ENCODE data around the gene TCTA.

The TCTA gene

DNA sequence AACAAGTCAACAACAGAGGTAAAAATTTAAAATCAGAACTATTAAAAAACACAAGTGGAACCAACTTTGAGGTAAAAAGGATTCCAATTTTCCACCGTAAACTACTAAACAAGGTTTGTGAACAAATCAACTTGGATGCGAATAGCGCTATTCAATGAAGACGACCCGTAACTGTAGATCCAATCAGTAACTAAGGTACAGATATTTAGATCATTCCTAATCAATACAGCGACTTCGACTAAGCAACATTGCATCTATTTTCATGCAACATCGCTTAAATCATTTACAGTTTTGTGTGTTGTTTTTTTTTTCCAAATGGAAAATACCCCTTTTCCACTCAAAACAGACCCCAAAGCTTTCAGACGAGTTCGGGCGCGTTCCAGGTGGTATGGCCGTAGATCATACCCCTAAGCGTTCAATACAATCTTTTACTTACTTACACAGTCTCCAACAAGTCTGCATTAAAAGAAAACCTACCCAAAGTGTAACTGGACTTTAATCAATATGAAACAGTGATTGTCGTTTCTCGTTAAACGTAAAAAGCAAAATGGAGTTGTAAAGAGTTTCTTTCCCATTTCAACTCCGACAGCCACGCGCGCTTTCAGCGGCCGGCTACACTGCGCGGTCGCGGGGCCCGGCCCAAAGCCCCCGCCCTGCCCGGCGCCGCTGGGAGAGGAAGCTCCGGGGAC lies 1.2 kb upstream of the TCTA start:
- DNase-seq: no peak

- DNase-seq: no peak
Measured at GRCh38 chr3:49411535-49411967, 672 bp upstream of the TCTA start.

DNA sequence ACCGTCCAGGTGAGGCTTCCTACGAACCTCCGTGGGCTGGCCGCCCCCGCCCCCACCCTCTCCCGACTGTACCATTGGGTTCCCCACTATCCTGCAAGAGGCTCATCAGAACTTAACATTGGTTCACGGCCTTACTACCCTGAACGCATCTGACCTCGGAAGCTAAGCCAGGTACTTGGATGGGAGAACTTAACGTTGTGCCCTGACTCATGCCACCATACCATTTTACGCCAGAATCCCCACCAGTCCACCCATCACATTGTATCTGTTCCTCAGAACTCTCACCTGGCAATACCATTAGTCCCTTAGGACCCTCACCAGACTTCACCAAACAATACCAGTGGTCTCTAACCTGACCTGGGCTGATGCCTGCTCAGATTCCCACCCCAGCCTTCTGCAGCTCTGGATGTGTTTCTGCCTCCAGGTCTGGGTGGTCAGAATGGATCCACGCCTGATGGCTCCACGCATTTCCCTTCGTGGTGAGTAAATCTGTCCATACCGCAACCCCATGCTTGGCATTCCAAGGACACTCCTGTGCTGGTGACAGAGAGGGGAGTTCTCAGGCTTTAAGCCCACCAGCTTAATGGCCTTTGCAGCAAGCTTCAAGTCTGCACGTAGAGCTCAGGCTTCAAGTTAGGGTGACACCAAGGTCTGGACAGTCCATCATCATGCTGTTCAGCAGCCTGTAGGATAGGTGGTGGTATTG lies 562 bp downstream of the TCTA start:
- no peak for DNase-seq

DNA sequence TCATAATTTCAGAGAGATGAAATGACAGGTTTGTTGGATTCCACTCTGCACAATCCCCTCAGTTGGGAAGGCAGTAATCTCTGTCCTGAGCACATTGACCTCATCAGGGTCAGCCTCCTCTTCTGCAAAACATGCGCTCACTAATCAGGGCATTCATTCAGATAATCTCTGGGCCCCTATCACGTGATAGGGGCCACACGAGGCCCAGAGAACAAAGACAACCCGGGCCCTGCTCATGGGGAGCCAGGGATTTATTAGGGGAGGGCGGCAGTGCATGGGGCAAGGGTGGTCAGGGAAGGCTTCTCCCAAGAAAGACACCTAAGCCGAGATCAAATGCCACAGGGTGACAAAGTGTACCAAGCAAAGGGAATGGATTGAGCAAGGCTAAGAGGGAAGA lies 1.1 kb downstream of the TCTA start:
- no peak for DNase-seq

DNA sequence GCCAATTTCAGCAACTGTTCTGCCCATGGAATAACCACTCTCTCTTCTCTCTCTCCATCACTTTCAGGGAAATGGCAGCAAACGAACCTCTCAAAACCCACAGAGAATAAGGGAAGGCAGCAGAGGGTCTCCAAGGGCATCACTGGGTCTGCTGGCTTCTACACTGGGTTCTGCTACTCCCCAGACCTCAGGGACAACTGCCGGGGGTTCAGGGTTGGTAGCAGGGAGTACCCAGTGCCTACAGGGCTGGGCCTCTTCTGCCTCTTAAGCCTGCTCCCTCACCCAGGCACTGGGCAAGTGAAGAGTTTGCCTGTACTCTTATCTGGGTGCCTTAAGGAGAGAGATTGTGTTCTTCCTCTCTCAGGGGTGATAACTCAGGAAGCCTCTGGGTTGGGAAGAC lies 2.5 kb downstream of the TCTA start:
- DNase-seq: no peak

GRCh38 chr3:49415931-49416601 lies 3.8 kb downstream of the TCTA start:
- no peak for DNase-seq

DNA sequence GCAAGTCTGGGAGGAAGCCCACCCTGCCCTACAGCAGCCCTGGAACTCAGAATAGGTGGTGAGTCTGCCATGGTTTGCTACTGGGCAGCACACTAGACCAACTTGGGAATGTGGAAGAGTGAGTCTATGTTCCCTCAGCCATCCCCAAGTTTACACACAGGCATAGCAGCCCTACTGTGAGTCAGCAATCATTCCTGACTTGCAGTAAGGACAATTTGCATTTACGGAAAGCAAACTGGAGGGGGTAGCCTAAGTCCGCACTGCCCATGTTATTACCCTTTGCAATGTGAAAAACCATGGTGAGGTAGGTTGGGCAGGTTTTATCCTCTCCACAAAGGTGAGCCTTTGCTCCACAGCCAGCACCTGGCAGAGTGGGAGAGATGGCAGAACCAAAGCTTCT lies 4.6 kb downstream of the TCTA start:
- no peak for DNase-seq

DNA sequence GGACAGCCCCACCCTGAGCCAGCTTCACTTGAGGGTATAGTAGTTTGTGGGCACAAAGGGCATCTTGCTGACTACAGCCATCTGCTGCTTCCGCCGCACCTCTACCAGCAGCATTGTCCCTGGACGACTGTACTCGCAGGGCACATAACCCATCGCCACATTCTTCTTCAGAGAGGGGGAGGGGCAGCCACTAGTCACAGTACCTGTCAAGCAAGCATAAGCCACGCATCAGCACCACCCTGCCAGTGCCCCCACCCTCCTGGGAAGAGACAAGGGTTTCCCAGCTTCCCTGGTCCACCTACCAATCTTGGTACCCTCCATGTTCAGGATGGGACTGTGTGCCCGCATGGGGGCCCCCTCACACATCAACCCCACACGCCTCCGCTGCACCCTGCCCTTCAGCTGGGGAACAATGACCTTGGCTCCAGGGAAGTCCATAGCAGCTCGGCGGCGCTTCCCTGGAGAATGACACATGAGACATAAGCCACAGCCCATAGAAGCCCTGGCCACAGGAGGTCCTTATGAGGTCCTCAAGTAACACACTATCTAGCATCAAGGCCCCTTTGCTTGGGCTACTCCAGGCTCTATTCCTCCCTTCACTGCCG lies 5.4 kb downstream of the TCTA start:
- DNase-seq: peak in 1 of 2 experiments; percentile 7

- DNase-seq: no peak
Measured at GRCh38 chr3:49421890-49422378, 9.7 kb downstream of the TCTA start.

GRCh38 chr3:49422379-49423248 lies 10.4 kb downstream of the TCTA start, which contains the start of gene AMT:
Gene AMT (minus strand): TSS chr3:49422473. CDS start chr3:49422450, 23 bp downstream.
- no peak for DNase-seq

GRCh38 chr3:49424816-49425215 lies 12.6 kb downstream of the TCTA start:
- DNase-seq: no peak

GRCh38 chr3:49427586-49427985 lies 15.4 kb downstream of the TCTA start:
- DNase-seq: no peak

DNA sequence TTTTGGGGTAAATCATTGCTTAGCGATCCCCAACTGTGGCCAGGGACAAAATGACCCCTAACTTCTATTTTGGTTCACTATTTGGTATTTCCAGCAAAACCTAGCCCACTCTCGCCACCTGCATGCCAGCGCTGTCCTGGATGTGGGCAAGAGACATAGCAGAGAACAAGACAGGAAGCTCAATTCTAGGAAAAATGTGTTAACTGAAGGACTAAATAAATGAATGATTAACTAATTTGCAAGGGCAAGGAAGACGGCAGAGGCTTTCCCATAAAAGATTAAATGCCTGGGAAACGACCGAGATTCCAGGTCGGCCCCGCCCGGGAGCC lies 16.5 kb downstream of the TCTA start:
- no peak for DNase-seq

- no peak for DNase-seq
Measured at GRCh38 chr3:49434731-49435130, 22.5 kb downstream of the TCTA start.

DNA sequence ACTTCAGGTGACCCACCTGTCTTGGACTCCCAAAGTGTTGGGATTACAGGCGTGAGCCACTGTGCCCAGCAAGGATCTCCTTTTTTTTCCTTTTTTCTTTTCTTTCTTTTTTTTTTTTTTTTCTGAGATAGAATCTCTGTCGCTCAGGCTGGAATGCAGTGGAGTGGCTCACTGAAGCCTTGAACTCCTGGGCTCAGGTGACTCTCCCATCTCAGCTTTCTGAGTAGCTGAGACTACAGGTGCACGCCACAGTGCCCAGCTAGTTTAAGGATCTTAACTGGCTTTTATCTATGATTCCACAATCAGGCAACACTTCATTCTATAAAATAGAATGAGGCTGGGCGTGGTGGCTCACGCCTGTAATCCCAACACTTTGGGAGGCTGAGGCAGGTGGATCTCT lies 33.2 kb downstream of the TCTA start:
- DNase-seq: no peak

GRCh38 chr3:49453621-49454020 lies 41.4 kb downstream of the TCTA start:
- no peak for DNase-seq

DNA sequence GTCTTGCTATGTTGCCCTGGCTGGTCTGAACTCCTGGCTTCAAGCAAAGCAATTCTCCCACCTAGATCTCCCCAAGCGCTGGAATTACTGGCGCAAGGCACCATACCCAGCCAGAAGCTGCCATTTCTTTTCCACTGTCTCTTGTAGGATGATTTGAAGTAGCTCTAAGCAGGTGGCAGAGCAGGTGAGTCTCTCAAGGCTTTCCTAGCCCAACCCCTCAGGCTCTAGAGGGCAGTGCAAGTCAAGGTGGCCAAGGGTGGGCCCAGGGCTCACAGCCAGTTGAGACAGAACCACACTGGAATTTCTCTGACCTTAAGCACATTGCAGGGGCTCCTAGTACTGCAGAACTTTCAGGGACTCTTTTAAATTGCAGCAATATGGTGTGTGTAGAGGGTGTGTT lies 42.2 kb downstream of the TCTA start:
- no peak for DNase-seq

- DNase-seq: no peak
Measured at GRCh38 chr3:49454898-49455681, 42.9 kb downstream of the TCTA start.

- no peak for DNase-seq
Measured at GRCh38 chr3:49456466-49456865, 44.2 kb downstream of the TCTA start.

GRCh38 chr3:49460188-49460890 lies 48.1 kb downstream of the TCTA start:
- no peak for DNase-seq

DNA sequence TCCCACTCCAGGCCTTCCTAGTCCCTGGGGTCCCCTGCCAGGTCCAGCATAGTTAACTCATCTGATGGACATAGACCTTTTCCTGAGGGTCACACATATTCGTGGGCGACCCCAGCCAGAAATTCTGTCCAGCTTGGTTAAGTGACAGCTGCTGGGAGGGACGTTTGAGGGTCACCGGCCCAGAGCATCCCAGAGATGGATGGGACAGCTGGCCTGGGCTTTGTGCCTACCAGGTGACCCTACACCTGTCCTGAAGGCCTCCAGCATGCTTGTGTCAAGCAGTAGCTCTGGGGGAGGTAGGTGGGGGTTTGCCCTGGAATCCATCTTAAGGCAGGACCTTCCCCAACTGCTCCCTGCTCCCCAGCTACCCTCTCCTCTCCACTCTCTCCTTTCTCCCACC lies 48.7 kb downstream of the TCTA start:
- DNase-seq: no peak
